Measurements from ENCODE around the gene GPR55. TPM values are rescaled to one million over a fixed set of nuclear protein-coding genes. Genes with fewer than 3 reads are reported as not detected.
A peak's percentile ranks its signal among the peaks of the same experiment; 100 is the strongest.
"Not testable (repeated sequence)": the region's sequence is repeated elsewhere in the genome, so short reads cannot be mapped to it uniquely, and the experiment has no call there.

Gene GPR55, protein sequence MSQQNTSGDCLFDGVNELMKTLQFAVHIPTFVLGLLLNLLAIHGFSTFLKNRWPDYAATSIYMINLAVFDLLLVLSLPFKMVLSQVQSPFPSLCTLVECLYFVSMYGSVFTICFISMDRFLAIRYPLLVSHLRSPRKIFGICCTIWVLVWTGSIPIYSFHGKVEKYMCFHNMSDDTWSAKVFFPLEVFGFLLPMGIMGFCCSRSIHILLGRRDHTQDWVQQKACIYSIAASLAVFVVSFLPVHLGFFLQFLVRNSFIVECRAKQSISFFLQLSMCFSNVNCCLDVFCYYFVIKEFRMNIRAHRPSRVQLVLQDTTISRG
- total RNA-seq (1 to 10 TPM; 3.8 to 8.3 TPM), total RNA-seq (16.8 to 40.8 reads per million in 2 donors)

DNA sequence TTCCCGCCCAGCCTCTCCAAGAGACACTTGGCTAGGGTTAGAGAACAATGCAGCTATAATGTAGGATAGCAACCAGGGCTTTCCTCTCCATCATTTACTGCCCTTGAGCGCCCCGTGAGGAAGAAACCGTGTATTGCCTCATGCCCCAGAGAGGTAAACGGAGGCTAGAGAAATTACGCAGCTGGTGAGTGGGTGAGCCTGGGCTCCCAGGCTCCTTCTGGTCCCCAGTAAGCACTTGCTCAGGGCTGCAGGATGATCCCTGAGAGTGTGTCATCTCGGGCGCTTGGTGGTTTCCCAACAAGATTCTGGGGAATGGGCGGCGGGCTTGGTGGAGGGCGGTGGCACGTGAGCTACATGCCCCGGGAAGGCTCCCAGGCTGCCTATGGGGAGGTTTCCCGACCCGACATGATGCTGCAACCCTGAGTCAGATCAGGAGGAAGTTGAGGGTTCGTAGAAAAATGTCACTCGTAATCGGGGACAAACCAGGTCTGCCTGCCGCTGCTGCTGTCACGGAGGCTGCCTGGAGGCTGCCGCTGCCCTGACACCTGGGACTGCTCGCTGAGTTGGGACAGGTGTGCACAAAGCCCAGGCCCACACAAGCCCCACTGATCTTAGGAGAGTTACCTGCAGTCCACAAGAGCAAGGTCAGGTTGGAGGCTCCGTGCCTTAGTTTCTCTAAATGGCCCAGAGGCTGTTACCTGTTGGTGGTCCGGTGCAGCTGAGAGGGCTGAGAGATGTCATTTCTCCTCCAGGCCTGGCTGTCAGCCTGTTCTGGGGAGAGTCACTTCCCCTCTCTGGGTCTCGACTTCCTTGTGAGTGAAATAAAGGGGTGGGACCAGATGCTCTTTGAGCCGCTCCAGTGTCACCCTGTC lies at the start of gene GPR55:
Gene GPR55, minus strand, starts transcription at position 773 of the 872 bp plus-strand sequence. CDS start 14,280 bp downstream, outside the sequence.
- H3K4me3 Mint-ChIP-seq = peak within 1 kb of the TSS; percentile 95
- H3K27ac Mint-ChIP-seq = peak within 1 kb of the TSS; percentile 89
- H3K36me3 Mint-ChIP-seq (ENCODE audit: low read depth) = peaks cover 2% of the 10 kb centered on the region
- no peaks in the 10 kb centered on the region for H3K9me3 ChIP-seq (ENCODE audit: control insufficient read depth, low read length, poor library complexity, severe bottlenecking)
- H3K27me3 Mint-ChIP-seq = peaks cover 10% of the 10 kb centered on the region
- peak in 2 of 3 donors; percentile 16 to 44 for DNase-seq
- peaks cover 28% of the 10 kb centered on the region for H3K4me1 Mint-ChIP-seq
- ATAC-seq = peak; percentile 72

DNA sequence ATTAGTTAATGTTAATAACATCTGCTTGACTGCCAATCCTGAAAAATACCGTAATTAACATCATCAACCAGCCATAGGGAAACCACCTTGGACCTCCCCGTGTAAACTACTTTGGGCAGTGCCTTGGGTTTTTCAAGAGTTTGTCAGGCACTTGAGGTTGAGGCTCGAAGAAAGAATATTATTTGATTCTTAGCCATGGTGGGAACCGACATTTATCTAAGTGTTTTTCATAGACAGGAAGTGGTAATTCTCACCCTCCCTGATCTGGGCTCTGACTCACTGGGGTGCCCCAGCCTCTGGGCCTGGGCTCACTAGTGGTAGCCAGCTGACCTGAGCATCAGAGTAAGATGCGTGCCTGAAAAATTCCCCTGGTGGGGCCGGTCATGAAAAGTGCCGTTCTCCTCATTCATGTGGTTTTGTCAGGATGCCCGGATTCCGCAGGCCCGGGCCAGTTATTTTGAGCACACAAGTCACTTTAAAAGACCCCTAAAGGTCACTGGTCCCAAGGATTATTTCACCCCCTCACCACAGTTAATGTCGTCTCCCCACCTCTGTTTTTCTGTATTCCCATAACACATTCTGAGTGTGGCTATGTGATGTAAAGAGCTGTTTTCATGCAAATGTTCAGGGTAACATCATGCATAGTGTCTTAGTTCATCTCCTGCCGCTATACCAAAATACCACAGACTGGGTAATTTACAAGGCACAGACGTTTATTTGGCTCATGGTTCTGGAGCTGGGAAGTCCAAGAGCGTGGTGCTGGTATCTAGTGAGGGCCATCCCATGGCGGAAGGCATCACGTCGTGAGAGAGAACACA lies 49.3 kb upstream of the GPR55 start:
- DNase-seq = peak; percentile 34 to 56 (median 56)
- no peaks in the 10 kb centered on the region for H3K9me3 ChIP-seq (ENCODE audit: control insufficient read depth, low read length, poor library complexity, severe bottlenecking)
- Mint-ChIP-seq H3K27me3 (no peaks in the 10 kb centered on the region), H3K4me3 (peak overlapping the region; percentile 83), H3K4me1 (peaks cover 27% of the 10 kb centered on the region), H3K27ac (peak overlapping the region; percentile 98), H3K36me3 (ENCODE audit: low read depth) (no peaks in the 10 kb centered on the region)
- ATAC-seq = peak; percentile 95

DNA sequence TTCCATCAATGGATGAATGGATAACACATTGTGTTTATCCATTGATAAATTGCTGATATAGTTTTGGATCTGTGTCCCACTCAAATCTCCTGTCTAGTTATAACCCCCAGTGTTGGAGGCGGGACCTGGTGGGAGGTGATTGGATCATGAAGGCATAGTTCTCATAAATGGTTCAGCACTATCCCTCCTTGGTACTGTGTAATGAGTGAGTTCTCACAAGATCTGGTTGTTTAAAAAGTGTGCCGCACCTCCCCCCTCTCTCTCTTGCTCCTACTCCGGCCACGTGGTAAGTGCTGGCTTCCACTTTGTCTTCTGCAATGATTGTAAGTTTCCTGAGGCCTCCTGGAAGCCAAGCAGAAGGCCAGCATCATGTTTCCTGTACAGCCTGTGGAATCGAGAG lies 47.0 kb upstream of the GPR55 start:
- H3K4me1 Mint-ChIP-seq = peaks cover 28% of the 10 kb centered on the region
- H3K4me3 Mint-ChIP-seq = no peak overlapping the region
- H3K27ac Mint-ChIP-seq = peak overlapping the region; percentile 98
- H3K36me3 Mint-ChIP-seq (ENCODE audit: low read depth) = no peaks in the 10 kb centered on the region
- no peaks in the 10 kb centered on the region for H3K9me3 ChIP-seq (ENCODE audit: control insufficient read depth, low read length, poor library complexity, severe bottlenecking)
- peaks cover 6% of the 10 kb centered on the region for H3K27me3 Mint-ChIP-seq
- DNase-seq = no peak
- ATAC-seq = no peak

DNA sequence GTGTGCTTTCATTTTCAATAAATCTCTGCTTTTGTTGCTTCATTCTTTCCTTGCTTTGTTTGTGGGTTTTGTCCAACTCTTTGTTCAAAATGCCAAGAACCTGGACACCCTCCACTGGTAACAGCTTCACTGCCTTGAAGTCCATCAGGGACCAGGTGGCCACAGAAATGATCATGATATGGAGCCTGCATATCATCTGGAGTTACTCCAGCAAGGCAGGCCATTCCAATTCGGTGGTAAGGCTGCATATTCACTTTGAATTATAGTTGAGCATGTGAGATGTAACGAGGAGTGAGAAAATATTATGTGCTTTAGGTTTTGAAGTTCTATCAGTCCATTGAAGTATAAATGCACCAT lies 44.6 kb upstream of the GPR55 start:
- Mint-ChIP-seq H3K36me3 (ENCODE audit: low read depth) (no peaks in the 10 kb centered on the region), H3K4me3 (peak overlapping the region; percentile 64), H3K27me3 (peaks cover 6% of the 10 kb centered on the region), H3K4me1 (peaks cover 23% of the 10 kb centered on the region), H3K27ac (peak overlapping the region; percentile 49)
- no peaks in the 10 kb centered on the region for H3K9me3 ChIP-seq (ENCODE audit: control insufficient read depth, low read length, poor library complexity, severe bottlenecking)
- DNase-seq (no peak), ATAC-seq (no peak)

DNA sequence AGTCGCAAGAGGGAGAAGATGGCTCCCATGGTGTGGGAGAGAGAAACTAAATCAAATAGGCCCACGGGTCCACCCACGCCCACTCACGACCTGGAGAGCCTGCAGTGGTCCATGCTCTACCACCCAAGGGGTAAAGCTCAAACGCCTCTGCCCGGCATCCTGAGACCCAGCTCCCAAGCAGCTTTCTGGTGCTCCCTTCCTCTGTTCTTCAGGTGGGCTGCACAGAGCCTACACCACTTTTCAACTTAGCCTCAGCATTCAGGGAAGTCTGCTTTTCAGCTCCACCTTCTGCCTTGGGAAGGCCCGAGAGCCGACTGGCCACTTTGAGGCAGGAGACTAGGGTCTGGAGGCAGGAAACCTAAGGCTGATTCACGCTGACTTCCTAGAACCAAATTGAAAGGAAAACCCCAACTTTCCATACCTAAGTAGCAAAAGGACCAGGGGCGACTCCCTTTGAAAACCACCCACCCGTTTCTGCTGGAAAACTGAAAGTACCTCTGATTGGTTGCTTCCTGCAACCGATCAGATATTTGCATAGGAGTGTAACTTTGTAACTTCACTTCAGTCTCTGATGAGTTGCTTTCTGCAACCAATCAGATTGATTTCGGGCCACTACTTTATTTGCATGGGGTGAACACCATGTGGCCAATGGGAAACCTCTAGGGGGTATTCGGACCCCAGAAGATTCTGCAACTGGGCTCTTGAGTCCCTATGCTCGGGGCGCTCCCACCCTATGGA lies 44.0 kb upstream of the GPR55 start:
- Mint-ChIP-seq H3K27ac (peak overlapping the region; percentile 49), H3K4me3 (peak overlapping the region; percentile 64), H3K27me3 (peaks cover 6% of the 10 kb centered on the region), H3K36me3 (ENCODE audit: low read depth) (no peaks in the 10 kb centered on the region), H3K4me1 (peaks cover 18% of the 10 kb centered on the region)
- no peaks in the 10 kb centered on the region for H3K9me3 ChIP-seq (ENCODE audit: control insufficient read depth, low read length, poor library complexity, severe bottlenecking)
- no peak for DNase-seq
- ATAC-seq = no peak

DNA sequence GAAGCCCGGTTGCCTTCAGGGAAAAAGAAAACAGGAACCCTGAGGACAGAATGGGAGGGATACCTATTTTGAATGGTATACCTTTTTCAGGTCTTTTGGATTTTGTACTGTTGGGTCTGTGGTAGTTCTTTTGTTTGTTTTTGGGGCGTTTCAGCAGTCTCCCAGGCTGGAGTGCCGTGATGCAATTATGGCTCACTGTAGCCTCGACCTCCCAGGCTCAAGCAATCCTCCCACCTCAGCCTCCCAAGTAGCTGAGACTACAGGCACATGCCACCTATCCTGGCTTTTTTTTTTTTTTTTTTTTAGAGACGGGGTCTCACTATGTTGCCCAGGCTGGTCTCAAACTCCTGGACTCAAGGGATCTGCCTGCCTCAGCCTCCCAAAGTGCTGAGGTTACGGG lies 43.3 kb upstream of the GPR55 start:
- Mint-ChIP-seq H3K27ac (peak overlapping the region; percentile 49), H3K4me1 (peaks cover 13% of the 10 kb centered on the region)
- ATAC-seq; DNase-seq; H3K27me3 Mint-ChIP-seq; H3K4me3 Mint-ChIP-seq; H3K9me3 ChIP-seq (ENCODE audit: control insufficient read depth, low read length, poor library complexity, severe bottlenecking); H3K36me3 Mint-ChIP-seq (ENCODE audit: low read depth): not testable (repeated sequence)

DNA sequence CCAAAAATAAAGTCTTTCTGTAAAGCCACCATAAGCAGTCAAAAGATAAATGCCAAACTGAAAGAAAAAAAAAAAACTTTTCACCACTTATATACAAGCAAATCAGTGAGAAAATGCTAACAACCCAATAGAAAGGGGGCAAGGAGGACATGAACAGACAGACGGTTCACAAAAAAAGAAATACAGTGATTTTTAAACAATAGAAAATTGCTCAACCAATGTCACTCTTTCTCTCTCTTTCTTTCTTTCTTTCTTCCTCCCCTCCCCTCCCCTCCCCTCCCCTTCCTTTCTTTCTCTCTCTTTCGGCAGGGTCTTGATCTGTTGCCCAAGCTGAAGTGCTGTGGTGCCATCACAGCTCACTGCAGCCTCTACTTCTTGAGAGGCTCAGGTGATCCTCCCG lies 42.1 kb upstream of the GPR55 start:
- no peak for DNase-seq
- Mint-ChIP-seq H3K4me1 (peaks cover 13% of the 10 kb centered on the region), H3K27me3 (peaks cover 13% of the 10 kb centered on the region), H3K36me3 (ENCODE audit: low read depth) (no peaks in the 10 kb centered on the region), H3K4me3 (no peak overlapping the region), H3K27ac (no peak overlapping the region)
- no peaks in the 10 kb centered on the region for H3K9me3 ChIP-seq (ENCODE audit: control insufficient read depth, low read length, poor library complexity, severe bottlenecking)
- no peak for ATAC-seq

DNA sequence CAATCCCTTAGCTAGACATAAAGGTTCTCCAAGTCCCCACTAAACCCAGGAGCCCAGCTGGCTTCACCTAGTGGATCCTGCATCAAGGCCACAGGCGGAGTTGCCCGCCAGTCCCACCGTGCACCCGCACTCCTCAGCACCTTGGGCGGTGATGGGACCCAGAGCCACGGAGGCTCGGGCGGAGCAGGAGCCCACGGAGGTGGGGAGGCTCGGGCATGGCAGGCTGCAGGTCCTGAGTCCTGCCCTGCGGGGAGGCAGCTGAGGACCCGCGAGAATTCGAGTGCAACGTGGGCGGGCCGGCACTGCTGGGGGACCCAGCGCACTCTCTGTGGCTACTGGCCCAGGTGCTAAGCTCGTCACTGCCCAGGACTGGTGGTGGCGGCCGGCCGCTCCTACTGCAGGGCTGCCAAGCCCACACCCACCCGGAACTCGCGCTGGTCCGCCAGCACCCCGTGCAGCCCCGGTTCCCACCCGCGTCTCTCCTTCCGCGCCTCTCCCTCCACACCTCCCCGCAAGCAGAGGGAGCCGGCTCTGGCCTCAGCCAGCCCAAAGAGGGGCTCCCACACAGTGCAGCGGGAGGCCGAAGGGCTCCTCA lies 39.2 kb upstream of the GPR55 start:
- Mint-ChIP-seq H3K27me3 (peaks cover 38% of the 10 kb centered on the region), H3K4me1 (peaks cover 7% of the 10 kb centered on the region), H3K27ac (no peak overlapping the region), H3K4me3 (no peak overlapping the region), H3K36me3 (ENCODE audit: low read depth) (no peaks in the 10 kb centered on the region)
- no peaks in the 10 kb centered on the region for H3K9me3 ChIP-seq (ENCODE audit: control insufficient read depth, low read length, poor library complexity, severe bottlenecking)
- DNase-seq = no peak
- no peak for ATAC-seq

DNA sequence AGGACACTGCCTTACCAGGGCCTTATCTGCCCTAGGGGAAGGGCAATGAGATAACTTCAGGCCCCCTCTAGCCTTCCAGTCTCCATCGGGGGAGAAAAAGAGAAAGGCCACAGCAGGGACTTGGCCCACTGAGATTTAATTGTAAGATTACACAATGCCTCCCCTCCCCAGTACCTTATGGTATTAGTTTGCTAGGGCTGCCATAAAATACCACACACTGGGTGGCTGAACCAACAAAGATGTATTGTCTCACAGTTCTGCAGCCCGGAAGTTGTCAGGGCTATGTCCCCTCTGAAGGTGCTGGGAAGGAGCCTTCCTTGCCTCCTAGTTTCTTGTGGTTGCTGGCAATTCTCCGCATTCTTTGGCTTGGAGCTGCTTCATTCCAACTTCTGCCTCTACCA lies 36.0 kb upstream of the GPR55 start:
- Mint-ChIP-seq H3K4me3 (no peak overlapping the region), H3K27me3 (peaks cover 52% of the 10 kb centered on the region), H3K27ac (no peak overlapping the region), H3K36me3 (ENCODE audit: low read depth) (no peaks in the 10 kb centered on the region), H3K4me1 (peaks cover 15% of the 10 kb centered on the region)
- ATAC-seq (no peak), DNase-seq (no peak)
- H3K9me3 ChIP-seq (ENCODE audit: control insufficient read depth, low read length, poor library complexity, severe bottlenecking) = no peaks in the 10 kb centered on the region

DNA sequence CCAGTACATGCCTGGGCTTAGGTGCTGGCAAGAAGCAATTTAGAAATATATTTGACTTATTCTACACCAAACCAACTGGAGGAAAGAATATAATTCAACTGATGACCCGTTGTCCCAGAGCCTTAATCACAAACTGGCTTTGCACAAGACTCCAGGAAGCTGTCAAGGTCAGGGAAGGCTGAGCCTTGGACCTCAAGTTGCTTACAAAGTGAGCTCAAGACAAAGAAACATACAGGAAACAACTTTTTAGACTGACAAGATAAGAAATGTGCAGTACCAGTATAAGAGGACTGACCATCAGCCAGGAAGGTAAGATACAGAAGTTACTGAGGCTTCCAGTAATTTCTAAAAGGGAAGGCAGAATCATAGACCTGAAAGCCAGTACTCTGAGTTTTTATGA lies 35.0 kb upstream of the GPR55 start:
- Mint-ChIP-seq H3K27ac (no peak overlapping the region), H3K27me3 (peaks cover 56% of the 10 kb centered on the region), H3K36me3 (ENCODE audit: low read depth) (no peaks in the 10 kb centered on the region), H3K4me1 (peaks cover 15% of the 10 kb centered on the region), H3K4me3 (no peak overlapping the region)
- H3K9me3 ChIP-seq (ENCODE audit: control insufficient read depth, low read length, poor library complexity, severe bottlenecking) = no peaks in the 10 kb centered on the region
- no peak for DNase-seq
- no peak for ATAC-seq

DNA sequence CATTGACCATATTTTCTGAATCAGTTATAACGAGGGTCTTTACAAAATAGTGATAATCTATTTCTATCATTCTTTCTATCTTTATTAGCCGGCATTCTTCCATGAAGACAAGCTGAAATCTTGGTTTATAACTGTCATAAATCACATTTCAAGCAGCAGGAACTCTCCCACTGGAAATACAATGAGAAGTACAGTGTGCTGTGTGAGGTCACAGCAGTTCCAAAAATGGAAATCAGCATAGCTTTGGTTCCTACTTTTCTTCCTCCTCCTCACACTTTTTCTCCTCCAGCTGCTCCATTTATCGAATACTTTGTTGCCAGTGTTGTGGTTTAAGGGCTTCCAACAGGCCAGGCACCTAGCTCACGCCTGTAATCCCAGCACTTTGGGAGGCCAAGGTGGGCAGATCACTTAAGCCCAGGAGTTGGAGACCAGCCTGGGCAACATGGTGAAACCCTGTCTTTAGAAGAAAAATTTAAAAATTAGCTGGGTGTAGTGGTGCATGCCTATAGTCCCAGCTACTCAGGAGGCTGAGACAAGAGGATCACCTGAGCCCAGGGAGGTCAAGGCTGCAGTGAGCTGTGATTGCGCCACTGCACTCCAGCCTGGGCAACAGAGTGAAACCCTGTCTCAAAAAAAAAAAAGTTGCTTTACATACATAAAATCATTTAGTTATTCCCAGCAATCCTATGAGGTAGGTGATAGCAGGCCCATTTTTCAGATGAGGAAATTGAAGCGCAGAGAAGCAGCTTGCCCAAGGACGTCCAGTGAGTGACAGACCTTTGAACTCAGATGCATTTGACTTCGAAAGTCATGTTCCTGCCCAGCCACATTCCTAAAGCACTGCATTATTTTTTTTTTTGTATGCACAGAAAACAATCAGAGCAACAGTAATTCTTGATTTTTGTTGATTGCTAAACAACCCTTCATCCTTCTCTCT lies 34.0 kb upstream of the GPR55 start:
- H3K4me1 Mint-ChIP-seq = peaks cover 15% of the 10 kb centered on the region
- peak overlapping the region; percentile 2 for H3K4me3 Mint-ChIP-seq
- no peaks in the 10 kb centered on the region for H3K9me3 ChIP-seq (ENCODE audit: control insufficient read depth, low read length, poor library complexity, severe bottlenecking)
- no peaks in the 10 kb centered on the region for H3K36me3 Mint-ChIP-seq (ENCODE audit: low read depth)
- DNase-seq (no peak), ATAC-seq (no peak)
- H3K27ac Mint-ChIP-seq = no peak overlapping the region
- peaks cover 64% of the 10 kb centered on the region for H3K27me3 Mint-ChIP-seq

Data from T-helper 17 cell (primary cell).